Ovary (tissue), 9 donors: Measurements from ENCODE around the gene ROS1. TPM values are rescaled to one million over a fixed set of nuclear protein-coding genes. Genes with fewer than 3 reads are reported as not detected.
"Not testable (repeated sequence)": the region's sequence is repeated elsewhere in the genome, so short reads cannot be mapped to it uniquely, and the experiment has no call there.

ENCODE experiments used
- DNase-seq, 5 donors: peaks; one replicate each; pipeline ENCODE4 v3.0.0-alpha.2; 2019 to 2020
- H3K27ac ChIP-seq, 2 donors: fragments of 200-600 bp; one replicate each; pipeline versions ENCODE4 v1.5.1 to v1.8.0; 2019 to 2022
- H3K27me3 ChIP-seq: fragments of 200-600 bp; one replicate; pipeline ENCODE4 v1.8.0; 2022
- H3K36me3 ChIP-seq: fragments of 200-600 bp; sonication (generic); one replicate; pipeline ENCODE4 v1.5.1; 2019
- H3K4me1 ChIP-seq: one replicate; pipeline ENCODE4 v1.8.1; 2013; ENCODE audit warnings: mild to moderate bottlenecking, moderate library complexity; ENCODE audit not compliant: insufficient read depth
- H3K4me3 ChIP-seq: fragments of 200-600 bp; sonication (generic); one replicate; pipeline ENCODE4 v1.5.1; 2017
- H3K9me3 ChIP-seq, 2 donors: fragments of 200-600 bp in 1 of 2; sonication (generic) in 1 of 2; one replicate each; pipeline versions ENCODE4 v1.5.1 to v1.8.1; 2013 to 2019; ENCODE audit warnings: mild to moderate bottlenecking in 1 of 2, moderate library complexity in 1 of 2
- EP300 ChIP-seq: sonication (generic); formaldehyde crosslinking; IDR thresholded peaks from one replicate; pipeline ENCODE4 v1.6.1; 2017; ENCODE audit warnings: antibody characterized with exemption
- POLR2A ChIP-seq: fragments of 450-650 bp; IDR thresholded peaks from one replicate; pipeline ENCODE4 v1.6.1; 2017; ENCODE audit warnings: antibody characterized with exemption, mild to moderate bottlenecking, moderate library complexity
- WGBS, 3 donors: extraction: QIAGEN DNeasy Blood & Tissue Kit in 1 of 3; methylation state at CpG; one replicate each; pipeline versions ENCODE4 v1.1.5 to v1.1.7; 2013 to 2017; 5-methylcytosine and 5-hydroxymethylcytosine counted together
- intact Hi-C, 4 donors: fragments of 100-400 bp; cut with DNase I; formaldehyde crosslinking; loops; one replicate each; pipeline versions ENCODE4 v1.11.0 to v1.15.1; 2022 to 2023
- polyA plus RNA-seq, 2 donors: library from polyadenylated mRNA; stranded (reverse); fragments of 200-250 nt in 1 of 2; fragments of 350-450 nt in 1 of 2; fragmentation: Illumina TruSeq in 1 of 2; extraction: RNeasy Lipid Tissue Mini Kit (QIAGEN cat#74804) in 1 of 2; gene quantifications; one replicate each; pipeline ENCODE4 v1.2.3, GENCODE V29; 2013 to 2014
- total RNA-seq, 7 donors: library from RNA; depleted of rRNA in 2 of 7; stranded (reverse); fragments of >200 nt in 2 of 7; fragmentation: NEBNext Ultra II Directional in 3 of 7; extraction: Animal tissue kit (Norgen Biotek cat#: 25700) in 3 of 7; gene quantifications; one replicate each; pipeline versions ENCODE4 v1.1.0 to v1.2.4, GENCODE V29; 2016 to 2023
- TF ChIP-seq, protein P1 (sequence below), 3 donors: fragments of 450-650 bp in 2 of 3; fragments of 200-600 bp in 1 of 3; IDR thresholded peaks; one replicate each; pipeline versions ENCODE4 v1.5.1 to v1.8.0; 2016 to 2022; ENCODE audit warnings: antibody characterized with exemption in 3 of 3, mild to moderate bottlenecking in 1 of 3
- donor health status: DM: no; HTN: no; CAD: no; lungs with moderate emphysema.
- donor health status: DM: no; HTN: no; CAD: no.
- donor health status: Bipolar disorder and iron deficiency.
- donor health status: DM: yes; HTN: yes; CAD: no.
- donor health status: DM: no; HTN: no; CAD: no.
- donor health status: DM: yes; HTN: yes; CAD: no.

Gene ROS1
- total and polyA plus RNA-seq, 9 donors = under 0.01 to 0.62 (median 0.14) TPM; not detected in 5

DNA sequence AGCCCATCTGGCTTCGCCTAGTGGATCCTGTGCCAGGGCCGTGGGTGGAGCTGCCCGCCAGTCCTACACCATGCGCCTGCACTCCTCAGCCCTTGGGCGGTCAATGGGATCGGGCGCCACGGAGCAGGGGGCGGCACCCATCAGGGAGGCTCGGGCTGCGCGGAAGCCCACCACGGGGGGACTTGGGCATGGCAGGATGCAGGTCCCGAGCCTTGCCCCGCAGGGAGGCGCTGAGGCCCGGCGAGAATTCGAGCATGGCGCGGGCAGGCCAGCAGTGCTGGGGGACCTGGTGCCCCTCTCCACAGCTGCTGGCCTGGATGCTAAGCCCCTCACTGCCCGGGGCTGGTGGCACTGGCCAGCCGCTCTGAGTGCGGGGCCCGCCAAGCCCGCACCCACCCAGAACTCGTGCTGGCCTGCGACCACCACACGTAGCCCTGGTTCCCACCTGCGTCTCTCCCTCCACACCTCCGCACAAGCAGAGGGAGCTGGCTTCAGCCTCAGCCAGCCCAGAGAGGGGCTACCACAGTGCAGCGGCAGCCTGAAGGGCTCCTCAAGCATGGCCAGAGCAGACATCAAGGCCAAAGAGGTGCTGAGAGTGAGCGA, 52.4 kb downstream of the ROS1 start:
- Histone ChIP-seq H3K27me3 (no peaks in the 10 kb centered on the region), H3K36me3 (no peaks in the 10 kb centered on the region), H3K4me1 (no peaks in the 10 kb centered on the region), H3K4me3 (no peak overlapping the region), H3K27ac (no peak overlapping the region), H3K9me3 (no peaks in the 10 kb centered on the region)
- intact Hi-C loops = no loop called here
- 93 to 96% (median 94%) methylated on average over 30 to 33 of the region's 33 CpGs for WGBS, 3 donors
- no peak for TF ChIP-seq POLR2A
- TF ChIP-seq, protein P1, sequence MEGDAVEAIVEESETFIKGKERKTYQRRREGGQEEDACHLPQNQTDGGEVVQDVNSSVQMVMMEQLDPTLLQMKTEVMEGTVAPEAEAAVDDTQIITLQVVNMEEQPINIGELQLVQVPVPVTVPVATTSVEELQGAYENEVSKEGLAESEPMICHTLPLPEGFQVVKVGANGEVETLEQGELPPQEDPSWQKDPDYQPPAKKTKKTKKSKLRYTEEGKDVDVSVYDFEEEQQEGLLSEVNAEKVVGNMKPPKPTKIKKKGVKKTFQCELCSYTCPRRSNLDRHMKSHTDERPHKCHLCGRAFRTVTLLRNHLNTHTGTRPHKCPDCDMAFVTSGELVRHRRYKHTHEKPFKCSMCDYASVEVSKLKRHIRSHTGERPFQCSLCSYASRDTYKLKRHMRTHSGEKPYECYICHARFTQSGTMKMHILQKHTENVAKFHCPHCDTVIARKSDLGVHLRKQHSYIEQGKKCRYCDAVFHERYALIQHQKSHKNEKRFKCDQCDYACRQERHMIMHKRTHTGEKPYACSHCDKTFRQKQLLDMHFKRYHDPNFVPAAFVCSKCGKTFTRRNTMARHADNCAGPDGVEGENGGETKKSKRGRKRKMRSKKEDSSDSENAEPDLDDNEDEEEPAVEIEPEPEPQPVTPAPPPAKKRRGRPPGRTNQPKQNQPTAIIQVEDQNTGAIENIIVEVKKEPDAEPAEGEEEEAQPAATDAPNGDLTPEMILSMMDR (IDR thresholded peaks at IDR 0.05) = no peak
- TF ChIP-seq EP300 = no peak
- DNase-seq = peak in 1 of 5 donors; percentile 11

DNA sequence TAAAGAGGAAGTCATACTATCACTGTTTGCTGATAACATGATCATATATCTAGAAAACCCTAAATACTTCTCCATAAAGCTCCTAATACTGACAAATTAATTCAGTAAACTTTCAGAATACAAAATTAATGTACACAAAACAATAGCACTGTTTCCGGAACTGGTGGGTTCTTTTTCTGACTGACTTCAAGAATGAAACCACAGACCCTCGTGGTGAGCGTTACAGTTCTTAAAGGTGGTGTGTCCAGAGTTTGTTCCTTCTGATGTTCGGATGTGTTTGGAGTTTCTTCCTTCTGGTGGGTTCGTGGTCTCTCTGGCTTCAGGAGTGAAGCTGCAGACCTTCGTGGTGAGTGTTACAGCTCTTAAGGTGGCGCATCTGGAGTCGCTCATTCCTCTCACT, 53.5 kb downstream of the ROS1 start:
- 82 to 88% (median 87%) methylated on average over 8 of the region's 8 CpGs for WGBS, 3 donors
- H3K27me3 ChIP-seq, H3K4me3 ChIP-seq, H3K4me1 ChIP-seq, DNase-seq, H3K9me3 ChIP-seq, H3K27ac ChIP-seq, intact Hi-C loops, H3K36me3 ChIP-seq: not testable (repeated sequence)

DNA sequence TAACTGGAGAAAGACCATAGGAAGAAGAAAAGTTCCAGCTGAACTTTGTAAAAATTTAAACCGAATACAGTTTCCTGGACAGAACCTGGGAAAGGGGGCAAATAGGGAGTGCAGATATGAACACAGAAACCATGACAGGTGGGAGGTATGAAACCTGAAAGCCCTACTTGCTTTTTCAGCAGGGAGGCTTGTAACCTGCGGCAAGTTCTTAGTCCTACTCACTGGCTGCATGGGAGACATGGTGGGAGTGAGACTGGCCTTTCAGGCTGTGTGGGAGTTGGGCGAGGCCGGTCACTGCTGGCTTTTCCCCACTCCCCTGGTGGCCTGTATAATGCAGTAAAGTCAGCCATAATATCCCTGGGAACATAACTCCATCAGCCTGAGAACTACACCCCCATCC, 54.2 kb downstream of the ROS1 start:
- Histone ChIP-seq H3K9me3 (no peaks in the 10 kb centered on the region), H3K36me3 (no peaks in the 10 kb centered on the region), H3K27me3 (no peaks in the 10 kb centered on the region), H3K27ac (no peak overlapping the region), H3K4me1 (no peaks in the 10 kb centered on the region), H3K4me3 (no peak overlapping the region)
- WGBS, 3 donors = 78 to 83% (median 79%) methylated on average over 4 of the region's 4 CpGs
- no peak for TF ChIP-seq POLR2A
- TF ChIP-seq EP300 = no peak
- TF ChIP-seq, protein P1 (IDR thresholded peaks at IDR 0.05) = no peak
- intact Hi-C loops = no loop called here
- DNase-seq = no peak

DNA sequence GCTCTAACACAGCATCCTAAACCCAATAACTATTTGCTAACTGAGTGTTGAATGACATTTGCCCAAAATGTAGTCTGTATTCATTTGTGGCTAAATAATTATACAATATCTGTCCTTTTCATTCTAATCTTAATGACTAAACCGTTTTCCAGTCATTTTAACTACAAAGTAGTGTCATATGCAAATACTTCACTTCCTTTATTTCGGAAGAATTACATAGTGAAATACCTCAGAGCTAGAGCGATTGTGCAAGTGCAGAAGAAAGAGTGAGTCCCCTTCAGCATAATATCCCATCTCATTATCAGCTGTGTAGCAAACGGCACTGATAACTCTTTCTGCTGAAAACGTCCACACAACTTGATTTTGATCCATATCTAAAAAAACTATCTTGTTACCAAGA, 66.2 kb downstream of the ROS1 start:
- intact Hi-C loops = no loop called here
- no peak for DNase-seq
- Histone ChIP-seq H3K4me3 (no peak overlapping the region), H3K36me3 (no peaks in the 10 kb centered on the region), H3K4me1 (no peaks in the 10 kb centered on the region), H3K27me3 (no peaks in the 10 kb centered on the region), H3K27ac (no peak overlapping the region), H3K9me3 (no peaks in the 10 kb centered on the region)
- TF ChIP-seq POLR2A (no peak), EP300 (no peak)
- TF ChIP-seq, protein P1 (IDR thresholded peaks at IDR 0.05) = no peak
- 57 to 66% (median 58%) methylated on average over 5 of the region's 5 CpGs for WGBS, 3 donors

DNA sequence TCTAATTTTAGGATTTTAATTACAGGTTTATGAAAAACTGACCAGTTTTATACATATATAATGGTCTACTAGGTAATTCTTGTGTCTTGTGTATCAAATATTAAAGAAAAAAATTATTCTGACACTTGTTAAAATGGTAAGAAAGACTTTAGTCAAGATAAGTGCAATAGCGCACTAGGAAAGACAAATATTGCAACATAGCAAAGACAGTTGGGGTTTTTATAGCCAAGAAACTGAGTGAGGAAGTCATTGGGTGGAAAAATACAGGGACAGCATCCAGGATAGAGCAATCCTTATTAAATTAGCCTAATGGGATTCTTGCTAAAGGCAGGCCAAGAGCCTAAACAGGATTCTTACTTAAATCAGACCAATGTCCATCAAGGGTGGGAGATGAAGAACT, 71.1 kb downstream of the ROS1 start:
- Histone ChIP-seq H3K9me3 (no peaks in the 10 kb centered on the region), H3K4me1 (no peaks in the 10 kb centered on the region), H3K4me3 (no peak overlapping the region), H3K36me3 (no peaks in the 10 kb centered on the region), H3K27ac (no peak overlapping the region), H3K27me3 (no peaks in the 10 kb centered on the region)
- no peak for DNase-seq
- WGBS, 3 donors = 95 to 96% (median 95%) methylated on average over 1 of the region's 1 CpG
- intact Hi-C loops = no loop called here
- TF ChIP-seq, protein P1 (IDR thresholded peaks at IDR 0.05) = no peak
- TF ChIP-seq EP300 (no peak), POLR2A (no peak)
